ENCODE results near the gene PLCB3.

The PLCB3 gene

GRCh38 chr11:64206457-64207255 is 44.7 kb upstream of the PLCB3 start, which contains the start of gene FERMT3:
Gene FERMT3, plus strand, starts transcription at chr11:64206721. Its CDS starts 644 bp downstream, at chr11:64207365.
- H3K79me2 ChIP-seq (ENCODE audit: insufficient read depth, low read length), result no peaks in the 10 kb centered on the region
- H3K4me1 ChIP-seq (ENCODE audit: insufficient read depth, low read length, severe bottlenecking), result peaks cover 41% of the 10 kb centered on the region
- H3K9ac ChIP-seq (ENCODE audit: low read length), result peak within 1 kb of the TSS; percentile 80
- TF ChIP-seq EZH2 (IDR thresholded peaks at IDR 0.05; ENCODE audit: borderline replicate concordance, low read length) (no peak), CTCF (IDR thresholded peaks at IDR 0.05; ENCODE audit: low read length) (no peak)
- H3K9me3 ChIP-seq (ENCODE audit: low read length), result no peaks in the 10 kb centered on the region
- peak within 1 kb of the TSS; percentile 66 for H3K4me3 ChIP-seq (ENCODE audit: low read depth, low read length, poor library complexity, severe bottlenecking)
- peaks cover 67% of the 10 kb centered on the region for H3K36me3 ChIP-seq (ENCODE audit: insufficient read depth, low read length)
- no peaks in the 10 kb centered on the region for H3F3A ChIP-seq (ENCODE audit: insufficient read depth, low read length)
- H2AFZ ChIP-seq (ENCODE audit: low read length), result no peak within 1 kb of the TSS
- peak within 1 kb of the TSS; percentile 82 for H3K27ac ChIP-seq (ENCODE audit: low read depth, low read length, poor library complexity, severe bottlenecking)
- no peaks in the 10 kb centered on the region for H4K20me1 ChIP-seq (ENCODE audit: insufficient read depth, low read length)
- H3K27me3 ChIP-seq (ENCODE audit: insufficient read depth, low read length), result no peaks in the 10 kb centered on the region
- H3K4me2 ChIP-seq (ENCODE audit: low read length), result peak within 1 kb of the TSS; percentile 90
- no peaks in the 10 kb centered on the region for H3K9me2 ChIP-seq (ENCODE audit: low read depth, low read length)

- H3K36me3 ChIP-seq (ENCODE audit: insufficient read depth, low read length), result peaks cover 67% of the 10 kb centered on the region
- no peaks in the 10 kb centered on the region for H4K20me1 ChIP-seq (ENCODE audit: insufficient read depth, low read length)
- no peaks in the 10 kb centered on the region for H3K9me2 ChIP-seq (ENCODE audit: low read depth, low read length)
- H3K4me1 ChIP-seq (ENCODE audit: insufficient read depth, low read length, severe bottlenecking), result peaks cover 41% of the 10 kb centered on the region
- peak overlapping the region; percentile 82 for H3K27ac ChIP-seq (ENCODE audit: low read depth, low read length, poor library complexity, severe bottlenecking)
- H3K27me3 ChIP-seq (ENCODE audit: insufficient read depth, low read length), result no peaks in the 10 kb centered on the region
- peak overlapping the region; percentile 66 for H3K4me3 ChIP-seq (ENCODE audit: low read depth, low read length, poor library complexity, severe bottlenecking)
- no peaks in the 10 kb centered on the region for H3K9me3 ChIP-seq (ENCODE audit: low read length)
- H3F3A ChIP-seq (ENCODE audit: insufficient read depth, low read length), result no peaks in the 10 kb centered on the region
- peak overlapping the region; percentile 90 for H3K4me2 ChIP-seq (ENCODE audit: low read length)
- TF ChIP-seq CTCF (IDR thresholded peaks at IDR 0.05; ENCODE audit: low read length) (no peak), EZH2 (IDR thresholded peaks at IDR 0.05; ENCODE audit: borderline replicate concordance, low read length) (no peak)
- H3K9ac ChIP-seq (ENCODE audit: low read length), result peak overlapping the region; percentile 80
- H2AFZ ChIP-seq (ENCODE audit: low read length), result no peak overlapping the region
- no peaks in the 10 kb centered on the region for H3K79me2 ChIP-seq (ENCODE audit: insufficient read depth, low read length)
Measured at GRCh38 chr11:64207256-64208085, 43.9 kb upstream of the PLCB3 start.

- H3K36me3 ChIP-seq (ENCODE audit: insufficient read depth, low read length), result peaks cover 61% of the 10 kb centered on the region
- H4K20me1 ChIP-seq (ENCODE audit: insufficient read depth, low read length), result no peaks in the 10 kb centered on the region
- no peak for TF ChIP-seq CTCF (IDR thresholded peaks at IDR 0.05; ENCODE audit: low read length)
- no peak for TF ChIP-seq EZH2 (IDR thresholded peaks at IDR 0.05; ENCODE audit: borderline replicate concordance, low read length)
- H3K27ac ChIP-seq (ENCODE audit: low read depth, low read length, poor library complexity, severe bottlenecking), result peak overlapping the region; percentile 82
- H3K4me2 ChIP-seq (ENCODE audit: low read length), result peak overlapping the region; percentile 90
- no peaks in the 10 kb centered on the region for H3K9me2 ChIP-seq (ENCODE audit: low read depth, low read length)
- no peaks in the 10 kb centered on the region for H3F3A ChIP-seq (ENCODE audit: insufficient read depth, low read length)
- H3K4me3 ChIP-seq (ENCODE audit: low read depth, low read length, poor library complexity, severe bottlenecking), result peak overlapping the region; percentile 66
- peak overlapping the region; percentile 80 for H3K9ac ChIP-seq (ENCODE audit: low read length)
- H3K27me3 ChIP-seq (ENCODE audit: insufficient read depth, low read length), result no peaks in the 10 kb centered on the region
- no peaks in the 10 kb centered on the region for H3K9me3 ChIP-seq (ENCODE audit: low read length)
- H3K4me1 ChIP-seq (ENCODE audit: insufficient read depth, low read length, severe bottlenecking), result peaks cover 41% of the 10 kb centered on the region
- H2AFZ ChIP-seq (ENCODE audit: low read length), result no peak overlapping the region
- H3K79me2 ChIP-seq (ENCODE audit: insufficient read depth, low read length), result no peaks in the 10 kb centered on the region
Measured at GRCh38 chr11:64208086-64208795, 43.1 kb upstream of the PLCB3 start.

Data from OCI-LY1 (cell line).